IMR-90 (cell line): Measurements from ENCODE around the gene COL6A3. TPM values are rescaled to one million over a fixed set of nuclear protein-coding genes. Genes with fewer than 3 reads are reported as not detected.

Source experiments
- ATAC-seq: fragments of 200-7000 bp; cut with Tn5 transposase; 2 replicates; pipeline ENCODE4 v1.9.1; 2020; ENCODE audit warnings: low read depth, mild to moderate bottlenecking, moderate library complexity
- BruUV-seq: library from RNA; stranded (reverse); fragments of 400-500 nt; replicated peaks from 2 replicates; lab custom pipeline; 2021; lab: Mats Ljungman, UMichigan
- CTCF ChIA-PET: fragments of 300-600 bp; formaldehyde crosslinking; extraction: SDS; loops from one replicate; lab custom pipeline; 2021; ENCODE audit warnings: antibody characterized with exemption; lab: Yijun Ruan, JAX
- POLR2A ChIA-PET: fragments of 300-600 bp; sonication (Branson Sonifier 250); formaldehyde crosslinking; loops from one replicate; lab custom pipeline; 2022; ENCODE audit warnings: antibody characterized with exemption; ENCODE audit not compliant: unreplicated experiment; lab: Charles Lee
- DNase-seq: peaks from one replicate; pipeline ENCODE4 v3.0.0; 2013
- H2AFZ ChIP-seq: replicated peaks from 2 replicates; pipeline ENCODE3; 2013; ENCODE audit warnings: low read length, mild to moderate bottlenecking; ENCODE audit not compliant: poor library complexity
- H2AK5ac ChIP-seq: 2 replicates; pipeline ENCODE4 v1.6.1; 2013; ENCODE audit warnings: low read depth, low read length, inconsistent platforms
- H2AK9ac ChIP-seq: replicated peaks from 2 replicates; pipeline ENCODE3; 2013; ENCODE audit warnings: mild to moderate bottlenecking, low read depth, low read length, moderate library complexity; ENCODE audit not compliant: poor library complexity
- H2BK120ac ChIP-seq: 2 replicates; pipeline ENCODE4 v1.6.1; 2013; ENCODE audit warnings: low read depth, low read length, inconsistent platforms
- H2BK15ac ChIP-seq: 3 replicates; pipeline ENCODE4 v1.6.1; 2013; ENCODE audit warnings: low read depth, low read length, inconsistent platforms
- H2BK20ac ChIP-seq: 2 replicates; pipeline ENCODE4 v1.6.1; 2013; ENCODE audit warnings: low read depth, mild to moderate bottlenecking, inconsistent platforms, low read length, moderate library complexity
- H2BK5ac ChIP-seq: 2 replicates; pipeline ENCODE4 v1.6.1; 2013; ENCODE audit warnings: mild to moderate bottlenecking, low read depth, low read length, inconsistent platforms; ENCODE audit not compliant: poor library complexity, severe bottlenecking
- H3K14ac ChIP-seq: replicated peaks from 2 replicates; pipeline ENCODE4 v1.6.1; 2013; ENCODE audit warnings: low read depth, low read length, inconsistent platforms
- H3K18ac ChIP-seq: 2 replicates; pipeline ENCODE4 v1.6.1; 2013; ENCODE audit warnings: low read depth, low read length, control low read depth
- H3K23ac ChIP-seq: 2 replicates; pipeline ENCODE4 v1.6.1; 2013; ENCODE audit warnings: low read depth, low read length, inconsistent platforms
- H3K27ac ChIP-seq: 2 replicates; pipeline ENCODE4 v1.5.1; 2013; ENCODE audit warnings: mild to moderate bottlenecking, control low read depth, low read length; ENCODE audit not compliant: insufficient read depth
- H3K27me3 ChIP-seq: 2 replicates; pipeline ENCODE4 v1.6.1; 2013; ENCODE audit warnings: low read length; ENCODE audit not compliant: control insufficient read depth, insufficient read depth
- H3K36me3 ChIP-seq: 2 replicates; pipeline ENCODE4 v1.6.1; 2013; ENCODE audit warnings: low read length, mixed read lengths; ENCODE audit not compliant: control insufficient read depth, insufficient read depth
- H3K4ac ChIP-seq: 2 replicates; pipeline ENCODE4 v1.6.1; 2013; ENCODE audit warnings: low read depth, low read length, inconsistent platforms
- H3K4me1 ChIP-seq: 2 replicates; pipeline ENCODE4 v1.6.1; 2013; ENCODE audit warnings: low read length, mixed read lengths; ENCODE audit not compliant: control insufficient read depth, insufficient read depth
- H3K4me2 ChIP-seq: 2 replicates; pipeline ENCODE4 v1.6.1; 2013; ENCODE audit warnings: low read depth, mild to moderate bottlenecking, control low read depth, low read length, moderate library complexity
- H3K4me3 ChIP-seq: 2 replicates; pipeline ENCODE4 v1.5.1; 2013; ENCODE audit warnings: low read depth, mild to moderate bottlenecking, control low read depth, low read length, moderate library complexity; ENCODE audit not compliant: insufficient read depth
- H3K56ac ChIP-seq: 2 replicates; pipeline ENCODE4 v1.6.1; 2013; ENCODE audit warnings: low read length, inconsistent platforms; ENCODE audit not compliant: insufficient read depth; ENCODE audit errors: extremely low read depth
- H3K79me1 ChIP-seq, 2 experiments: 2 replicates each; pipeline ENCODE4 v1.6.1; 2013; ENCODE audit warnings: low read length in 2 of 2, inconsistent platforms in 1 of 2, low read depth in 1 of 2
- H3K9ac ChIP-seq: 2 replicates; pipeline ENCODE4 v1.6.1; 2013; ENCODE audit warnings: low read depth, low read length, control low read depth
- H3K9me1 ChIP-seq: 2 replicates; pipeline ENCODE4 v1.6.1; 2013; ENCODE audit warnings: low read length, inconsistent platforms; ENCODE audit not compliant: insufficient read depth
- H3K9me3 ChIP-seq: 2 replicates; pipeline ENCODE4 v1.6.1; 2013; ENCODE audit warnings: low read length; ENCODE audit not compliant: control insufficient read depth, insufficient read depth
- H4K20me1 ChIP-seq: 2 replicates; pipeline ENCODE4 v1.6.1; 2013; ENCODE audit warnings: low read length, inconsistent platforms; ENCODE audit not compliant: insufficient read depth
- H4K5ac ChIP-seq: 2 replicates; pipeline ENCODE4 v1.6.1; 2013; ENCODE audit warnings: mild to moderate bottlenecking, low read depth, low read length, control low read depth
- H4K8ac ChIP-seq, 2 experiments: 2 replicates each; pipeline ENCODE4 v1.6.1; 2013; ENCODE audit warnings: low read depth in 2 of 2, low read length in 2 of 2, control low read depth in 1 of 2, inconsistent platforms in 1 of 2
- H4K91ac ChIP-seq: 2 replicates; pipeline ENCODE4 v1.6.1; 2013; ENCODE audit warnings: low read depth, low read length, inconsistent platforms; ENCODE audit not compliant: insufficient read depth
- BHLHE40 ChIP-seq: fragments of 150-350 bp; IDR thresholded peaks from 2 replicates; pipeline ENCODE4 v1.6.1; 2016; ENCODE audit warnings: mild to moderate bottlenecking, low read depth, low read length
- CEBPB ChIP-seq: IDR thresholded peaks from 2 replicates; pipeline ENCODE4 v1.6.1; 2012; ENCODE audit warnings: low read depth, low read length, improper control_type of control experiment
- CHD1 ChIP-seq: IDR thresholded peaks from 2 replicates; pipeline ENCODE4 v1.6.1; 2012; ENCODE audit warnings: low read depth, low read length, improper control_type of control experiment
- CTCF ChIP-seq: conservative IDR thresholded peaks from 2 replicates; pipeline ENCODE4 v1.5.1; 2012; ENCODE audit warnings: mild to moderate bottlenecking, low read depth, low read length, improper control_type of control experiment
- FOS ChIP-seq: fragments of 150-350 bp; IDR thresholded peaks from 2 replicates; pipeline ENCODE4 v1.6.1; 2016; ENCODE audit warnings: low read depth, low read length
- MAFK ChIP-seq: IDR thresholded peaks from 2 replicates; pipeline ENCODE4 v1.6.1; 2012; ENCODE audit warnings: low read depth, low read length, improper control_type of control experiment
- MAZ ChIP-seq: IDR thresholded peaks from 2 replicates; pipeline ENCODE4 v1.6.1; 2012; ENCODE audit warnings: low read depth, mild to moderate bottlenecking, low read length, improper control_type of control experiment, moderate library complexity, borderline replicate concordance
- MXI1 ChIP-seq: IDR thresholded peaks from 2 replicates; pipeline ENCODE4 v1.6.1; 2012; ENCODE audit warnings: low read depth, mild to moderate bottlenecking, low read length, moderate library complexity, borderline replicate concordance
- NFE2L2 ChIP-seq: fragments of 150-350 bp; IDR thresholded peaks from 2 replicates; pipeline ENCODE4 v1.6.1; 2016; ENCODE audit warnings: low read depth, mild to moderate bottlenecking, low read length
- POLR2A ChIP-seq: IDR thresholded peaks from 2 replicates; pipeline ENCODE4 v1.6.1; 2012; ENCODE audit warnings: mild to moderate bottlenecking, low read depth, low read length
- RAD21 ChIP-seq: IDR thresholded peaks from 2 replicates; pipeline ENCODE4 v1.6.1; 2012; ENCODE audit warnings: low read length, improper control_type of control experiment
- RCOR1 ChIP-seq: IDR thresholded peaks from 2 replicates; pipeline ENCODE4 v1.6.1; 2012; ENCODE audit warnings: mild to moderate bottlenecking, low read length, improper control_type of control experiment; ENCODE audit not compliant: insufficient replicate concordance
- RFX5 ChIP-seq: IDR thresholded peaks from 2 replicates; pipeline ENCODE4 v1.8.0; 2012; ENCODE audit warnings: low read depth, mild to moderate bottlenecking, low read length, moderate library complexity
- SMC3 ChIP-seq: fragments of 150-350 bp; IDR thresholded peaks from 2 replicates; pipeline ENCODE4 v1.6.1; 2016; ENCODE audit warnings: low read depth, mild to moderate bottlenecking, antibody characterized with exemption, low read length, moderate library complexity
- USF2 ChIP-seq: fragments of 150-350 bp; IDR thresholded peaks from 2 replicates; pipeline ENCODE4 v1.6.1; 2017; ENCODE audit warnings: mild to moderate bottlenecking, antibody characterized with exemption, low read length, low read depth
- WGBS, 2 experiments: methylation state at CpG; one replicate each; pipeline versions ENCODE4 v1.1.5 to v1.1.7; 2013; ENCODE audit warnings: missing lambda C conversion rate in 2 of 2; ENCODE audit not compliant: insufficient read length in 1 of 2; ENCODE audit errors: extremely low coverage in 2 of 2; 5-methylcytosine and 5-hydroxymethylcytosine counted together
- dilution Hi-C: fragments of 300-500 bp; cut with HindIII; formaldehyde crosslinking; loops from one replicate; pipeline ENCODE4 v1.14.3; 2018; ENCODE audit warnings: low sequenced_read_pairs; ENCODE audit not compliant: unreplicated experiment
- in situ Hi-C: fragments of 300-500 bp; cut with MboI; formaldehyde crosslinking; loops from 3 replicates; pipeline ENCODE4 v1.14.3; 2019; ENCODE audit warnings: low sequenced_read_pairs, inconsistent platforms, mixed read lengths
- intact Hi-C: fragments of 100-400 bp; cut with micrococcal nuclease; formaldehyde crosslinking; loops from 2 replicates; pipeline ENCODE4 v1.10.0; 2022
- polyA plus RNA-seq, 3 experiments: library from polyadenylated mRNA; depleted of rRNA; stranded (reverse); fragments of >200 nt; gene quantifications; 2 replicates each; pipeline ENCODE4 v1.2.3, GENCODE V29; 2012; ENCODE audit warnings: low replicate concordance in 1 of 3
- total RNA-seq: library from RNA; depleted of rRNA; stranded (reverse); fragments of >200 nt; gene quantifications from 2 replicates; pipeline ENCODE4 v1.2.3, GENCODE V29; 2012
- TF ChIP-seq, protein P1 (sequence below): fragments of 150-350 bp; IDR thresholded peaks from 2 replicates; pipeline ENCODE4 v1.6.1; 2016; ENCODE audit warnings: low read depth, mild to moderate bottlenecking, low read length, moderate library complexity, borderline replicate concordance

COL6A3 gene
- total and polyA plus RNA-seq, 2 of the 4 experiments (the other 2 are of a cell fraction) = 964 to 1,855 TPM

DNA sequence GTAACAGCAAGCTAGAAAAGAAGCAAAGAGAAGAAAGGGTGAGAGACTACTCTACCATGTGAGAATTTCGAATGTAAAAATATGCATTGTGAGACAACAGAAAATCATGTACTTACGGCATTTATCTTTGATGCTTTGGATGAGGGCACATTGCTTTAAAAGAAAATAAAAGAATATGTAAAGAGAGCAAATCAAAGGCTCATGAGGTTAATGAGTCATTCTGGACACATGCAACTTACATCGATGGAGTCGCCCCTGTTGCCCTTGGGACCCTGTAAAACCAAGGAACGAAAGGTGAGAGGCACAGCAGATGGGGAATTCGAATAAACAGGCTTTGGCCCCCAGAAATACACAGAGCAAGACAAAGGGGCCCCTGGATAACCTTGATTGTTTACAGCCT, 69.0 kb downstream of the COL6A3 start:
- peak overlapping the region; percentile 69 for H2BK5ac ChIP-seq
- intact Hi-C loops = no loop called here
- peaks cover 11% of the 10 kb centered on the region; the same call in 1 of the 2 replicates for H4K20me1 ChIP-seq
- TF ChIP-seq, protein P1, sequence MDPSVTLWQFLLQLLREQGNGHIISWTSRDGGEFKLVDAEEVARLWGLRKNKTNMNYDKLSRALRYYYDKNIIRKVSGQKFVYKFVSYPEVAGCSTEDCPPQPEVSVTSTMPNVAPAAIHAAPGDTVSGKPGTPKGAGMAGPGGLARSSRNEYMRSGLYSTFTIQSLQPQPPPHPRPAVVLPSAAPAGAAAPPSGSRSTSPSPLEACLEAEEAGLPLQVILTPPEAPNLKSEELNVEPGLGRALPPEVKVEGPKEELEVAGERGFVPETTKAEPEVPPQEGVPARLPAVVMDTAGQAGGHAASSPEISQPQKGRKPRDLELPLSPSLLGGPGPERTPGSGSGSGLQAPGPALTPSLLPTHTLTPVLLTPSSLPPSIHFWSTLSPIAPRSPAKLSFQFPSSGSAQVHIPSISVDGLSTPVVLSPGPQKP = no peak
- TF ChIP-seq BHLHE40 (no peak), RFX5 (no peak), CEBPB (no peak), NFE2L2 (no peak), RAD21 (no peak), MAZ (no peak), CHD1 (no peak), SMC3 (no peak), RCOR1 (no peak), MAFK (no peak), USF2 (no peak), MXI1 (no peak), CTCF (no peak), FOS (no peak), POLR2A (no peak)
- H2AK9ac ChIP-seq = no peak overlapping the region
- no peak overlapping the region for H2BK15ac ChIP-seq
- peak overlapping the region; percentile 33; the same call in 1 of the 2 replicates for H3K23ac ChIP-seq
- DNase-seq (no peak), ATAC-seq (0 out of 2 replicates have a peak, but pooled peaks have one; percentile 3)
- no peak overlapping the region for H4K91ac ChIP-seq
- peak overlapping the region; percentile 30; the same call in 1 of the 2 replicates for H3K27ac ChIP-seq
- no CpG with 5 or more reads among the region's 6 CpGs for WGBS, 2 experiments
- peaks cover 25 to 76% of the 10 kb centered on the region in 2 experiments; a peak in 3 of 4 replicates for H3K79me1 ChIP-seq
- no peaks in the 10 kb centered on the region for H3K27me3 ChIP-seq
- H3K18ac ChIP-seq = no peak overlapping the region
- H3K9me3 ChIP-seq = no peaks in the 10 kb centered on the region
- H3K9me1 ChIP-seq = peaks cover 31% of the 10 kb centered on the region
- no peak overlapping the region for H3K9ac ChIP-seq
- ChIA-PET CTCF (no interaction called here), POLR2A (no interaction called here)
- no peak overlapping the region for H3K4me3 ChIP-seq
- H2BK120ac ChIP-seq = no peak overlapping the region
- no peak overlapping the region for H2AK5ac ChIP-seq
- H4K5ac ChIP-seq = peak overlapping the region; percentile 34; the same call in 1 of the 2 replicates
- H3K4ac ChIP-seq = peak overlapping the region; percentile 55; the same call in 1 of the 2 replicates
- no peak overlapping the region for H3K4me2 ChIP-seq
- no peak overlapping the region for H3K14ac ChIP-seq
- no peak overlapping the region for H2AFZ ChIP-seq
- in situ Hi-C loops = no loop called here
- no TSS peak for BruUV-seq
- peaks cover 79% of the 10 kb centered on the region for H3K36me3 ChIP-seq
- no peak overlapping the region for H2BK20ac ChIP-seq
- no peak overlapping the region for H3K56ac ChIP-seq
- H3K4me1 ChIP-seq = peaks cover 7% of the 10 kb centered on the region; the same call in 1 of the 2 replicates
- dilution Hi-C loops = no loop called here
- peak overlapping the region in 1 of 2 experiments; percentile 49; a peak in 2 of 4 replicates for H4K8ac ChIP-seq
